K562 (cell line): ENCODE measurements around the gene PTPN9. TPM values are rescaled to one million over a fixed set of nuclear protein-coding genes. Genes with fewer than 3 reads are reported as not detected.

Experiments used
- CEBPG ChIP-seq, 3 experiments: fragments of 200-800 bp in 1 of 3; sonication (Bioruptor generic) in 1 of 3; sonication (generic) in 1 of 3; formaldehyde crosslinking in 1 of 3; IDR thresholded peaks in 2 of 3; conservative IDR thresholded peaks in 1 of 3; 2 replicates each; pipeline versions ENCODE4 v1.6.1 to v1.8.0; 2016 to 2022; ENCODE audit warnings: missing compliant biosample characterization in 2 of 3, missing genetic modification characterization in 2 of 3, mild to moderate bottlenecking in 1 of 3, missing genetic modification reagents in 1 of 3
- CREM ChIP-seq: IDR thresholded peaks from 2 replicates; pipeline ENCODE4 v1.6.1; 2014; ENCODE audit warnings: antibody characterized with exemption, low read depth
- E2F6 ChIP-seq, 2 experiments: IDR thresholded peaks; 2 replicates each; pipeline ENCODE4 v1.6.1; 2011; ENCODE audit warnings: borderline replicate concordance in 1 of 2, control low read depth in 1 of 2, low read depth in 1 of 2, low read length in 1 of 2, mild to moderate bottlenecking in 1 of 2, mixed read lengths in 1 of 2, moderate library complexity in 1 of 2; ENCODE audit not compliant: insufficient read depth in 1 of 2, insufficient read length in 1 of 2, poor library complexity in 1 of 2, severe bottlenecking in 1 of 2; ENCODE audit errors: extremely low read depth in 1 of 2
- HBP1 ChIP-seq: fragments of 450-650 bp; formaldehyde crosslinking; IDR thresholded peaks from 2 replicates; pipeline ENCODE4 v1.4.0; 2022; ENCODE audit warnings: missing genetic modification characterization
- HDAC1 ChIP-seq, 2 experiments: fragments of 450-650 bp; IDR thresholded peaks; 2 replicates each; pipeline ENCODE4 v1.6.1; 2016 to 2017; ENCODE audit warnings: inconsistent platforms in 1 of 2, mild to moderate bottlenecking in 1 of 2, moderate library complexity in 1 of 2
- HNRNPK ChIP-seq: fragments of 200-400 bp; formaldehyde crosslinking; IDR thresholded peaks from one replicate; pipeline ENCODE4 v1.6.1; 2018; ENCODE audit warnings: mild to moderate bottlenecking, low read depth, low read length; ENCODE audit not compliant: poor library complexity, severe bottlenecking
- MAFK ChIP-seq: IDR thresholded peaks from 2 replicates; pipeline ENCODE4 v1.6.1; 2011; ENCODE audit warnings: low read length, improper control_type of control experiment
- MTA3 ChIP-seq: fragments of 450-650 bp; formaldehyde crosslinking; IDR thresholded peaks from 2 replicates; pipeline ENCODE4 v1.6.1; 2017; ENCODE audit warnings: mild to moderate bottlenecking, borderline replicate concordance
- PHF8 ChIP-seq: fragments of 200-600 bp; sonication (generic); IDR thresholded peaks from 2 replicates; pipeline ENCODE4 v1.6.1; 2012; ENCODE audit warnings: mixed run types, mild to moderate bottlenecking, inconsistent platforms, low read length, moderate library complexity, borderline replicate concordance
- PTRF ChIP-seq: fragments of 450-650 bp; IDR thresholded peaks from 2 replicates; pipeline ENCODE4 v1.6.1; 2016; ENCODE audit warnings: mild to moderate bottlenecking, missing genetic modification characterization, missing compliant biosample characterization
- RNF2 ChIP-seq: sonication (generic); IDR thresholded peaks from 2 replicates; pipeline ENCODE4 v1.6.1; 2016
- VEZF1 ChIP-seq: fragments of 200-800 bp; sonication (Bioruptor generic); IDR thresholded peaks from 2 replicates; pipeline ENCODE4 v1.6.1; 2017; ENCODE audit warnings: missing genetic modification characterization, missing compliant biosample characterization
- YY1 ChIP-seq, 3 experiments: IDR thresholded peaks; 2 replicates each; pipeline ENCODE4 v1.6.1; 2011; ENCODE audit warnings: low read length in 2 of 3, mild to moderate bottlenecking in 2 of 3, moderate library complexity in 2 of 3, borderline replicate concordance in 1 of 3, control low read depth in 1 of 3, low read depth in 1 of 3; ENCODE audit not compliant: insufficient read depth in 3 of 3, insufficient replicate concordance in 2 of 3, control insufficient read depth in 1 of 3, insufficient read length in 1 of 3; ENCODE audit errors: extremely low read depth in 1 of 3
- ZBTB1 ChIP-seq: sonication (generic); formaldehyde crosslinking; IDR thresholded peaks from 2 replicates; pipeline ENCODE4 v1.8.1; 2023; ENCODE audit warnings: missing genetic modification reagents, low read depth, mild to moderate bottlenecking, borderline replicate concordance
- polyA plus RNA-seq, 8 experiments: library from polyadenylated mRNA; depleted of rRNA in 4 of 8; stranded (reverse) in 5 of 8; unstranded in 3 of 8; fragments of >200 nt; fragmentation: Nextera tagmentation in 2 of 8; fragmentation: Illumina TruSeq in 1 of 8; extraction: Ambion mirVana in 2 of 8; extraction: Trizol in 1 of 8; gene quantifications; 2 replicates each; pipeline versions ENCODE4 v1.2.1 to v1.2.3, GENCODE V29; 2011 to 2014; ENCODE audit warnings: inconsistent platforms in 1 of 8, missing spikeins in 1 of 8
- total RNA-seq, 7 experiments: library from RNA; depleted of rRNA in 6 of 7; stranded (reverse); fragments of >200 nt in 6 of 7; fragmentation: Illumina TruSeq in 2 of 7; extraction: Trizol in 2 of 7; gene quantifications; 2 replicates each; pipeline versions ENCODE4 v1.2.1 to v1.2.3, GENCODE V29; 2011 to 2021; ENCODE audit warnings: low replicate concordance in 1 of 7
- TF ChIP-seq, protein P1 (sequence below): sonication (generic); formaldehyde crosslinking; IDR thresholded peaks from 2 replicates; pipeline ENCODE4 v1.9.0; 2022; ENCODE audit warnings: mild to moderate bottlenecking, missing genetic modification reagents
- TF ChIP-seq, protein P2 (sequence below): sonication (generic); formaldehyde crosslinking; IDR thresholded peaks from 2 replicates; pipeline ENCODE4 v1.8.0; 2022; ENCODE audit warnings: mild to moderate bottlenecking, low read depth, missing genetic modification reagents
- TF ChIP-seq, protein P3 (sequence below): fragments of 250-450 bp; sonication (Bioruptor Pico); IDR thresholded peaks from 2 replicates; pipeline ENCODE4 v1.5.0; 2021

The PTPN9 gene
- total and polyA plus RNA-seq, 9 of the 15 experiments (the other 6 are each of a cell fraction or from before 2014, with no cell fraction given) = 5.0 to 24.0 (median 14.2) TPM

DNA sequence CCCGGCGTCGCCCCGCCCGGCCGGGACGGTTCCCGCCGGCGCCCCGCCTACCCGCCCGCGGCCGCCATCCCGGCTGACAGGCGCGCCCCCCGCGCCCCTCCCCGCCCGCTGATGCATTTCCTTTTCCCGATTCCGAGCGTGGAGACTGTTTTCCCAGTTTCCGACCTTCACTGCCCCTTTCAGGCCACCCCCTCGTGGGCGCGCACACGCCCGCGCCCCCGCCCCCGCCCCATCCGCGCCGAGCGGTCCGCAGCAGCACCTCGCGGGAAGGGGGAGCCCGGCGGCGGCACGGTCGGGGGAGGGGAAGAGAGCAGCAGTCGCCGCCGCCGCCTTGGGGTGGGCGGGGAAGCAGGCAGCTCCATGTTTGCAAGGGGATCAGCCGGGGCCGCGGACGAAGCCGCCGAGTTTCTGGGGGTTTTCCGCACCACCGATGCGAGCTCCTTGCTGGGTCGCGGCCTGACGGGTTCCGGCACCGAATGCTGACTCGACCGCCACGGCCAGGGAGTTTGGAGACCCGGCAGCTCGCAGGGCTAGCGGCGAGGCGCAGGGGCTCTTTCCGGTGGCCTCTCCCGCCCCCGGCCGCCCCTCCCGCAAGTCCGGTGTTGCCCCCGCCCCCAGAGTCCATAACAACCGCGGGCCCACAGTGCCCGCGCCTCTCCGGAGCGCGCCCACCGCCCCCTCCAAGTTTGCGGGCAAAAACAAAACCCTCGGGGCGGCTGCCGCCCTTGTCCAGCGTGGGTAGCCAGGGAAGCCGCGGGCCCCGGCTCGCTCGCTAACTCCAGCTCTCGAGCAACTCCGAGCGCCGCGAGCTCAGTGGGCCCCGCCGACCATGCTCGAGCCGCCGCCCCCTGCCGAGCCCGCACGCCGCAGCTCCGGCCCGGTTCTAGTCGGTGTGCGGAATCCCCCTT, 124.4 kb downstream of the PTPN9 start (continued):
- TF ChIP-seq E2F6 (IDR thresholded peaks at IDR 0.05; ENCODE audit: borderline replicate concordance in 1 of 2, extremely low read depth in 1 of 2, insufficient read depth in 1 of 2, insufficient read length in 1 of 2, low read depth in 1 of 2, low read length in 1 of 2, poor library complexity in 1 of 2, severe bottlenecking in 1 of 2) (peak; percentile 16 to 23), MAFK (no peak), ZBTB1 (CRISPR knock-in tag) (0 out of 2 replicates have a peak, but pooled peaks have one; percentile 54), HBP1 (no peak), PHF8 (peak; percentile 35; the same call in 1 of the 2 replicates), RNF2 (no peak), CREM (0 out of 2 replicates have a peak, but pooled peaks have one; percentile 1), PTRF (tag) (no peak), HDAC1 (IDR thresholded peaks at IDR 0.05) (0 out of 4 replicates have a peak, but pooled peaks of 1 of the 2 experiments have one; percentile 38), HNRNPK (peak; percentile 30), VEZF1 (CRISPR knock-in tag) (peak; percentile 94), MTA3 (no peak), CEBPG (CRISPR knock-in tag; IDR thresholded peaks at IDR 0.05) (no peak), CEBPG (tag; conservative IDR thresholded peaks at IDR 0.05 in 1 of 2, IDR thresholded peaks at IDR 0.05 in 1 of 2) (peak in 1 of 2 experiments; percentile 20; a peak in 1 of 4 replicates), YY1 (IDR thresholded peaks at IDR 0.05; ENCODE audit: borderline replicate concordance in 1 of 3, control insufficient read depth in 1 of 3, extremely low read depth in 1 of 3, insufficient read depth in 3 of 3, insufficient read length in 1 of 3, insufficient replicate concordance in 2 of 3, low read depth in 1 of 3, low read length in 2 of 3) (peak in 2 of 3 experiments; percentile 20 to 57)
- TF ChIP-seq, protein P1, sequence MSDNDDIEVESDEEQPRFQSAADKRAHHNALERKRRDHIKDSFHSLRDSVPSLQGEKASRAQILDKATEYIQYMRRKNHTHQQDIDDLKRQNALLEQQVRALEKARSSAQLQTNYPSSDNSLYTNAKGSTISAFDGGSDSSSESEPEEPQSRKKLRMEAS (CRISPR knock-in tag) = peak; percentile 73
- TF ChIP-seq, protein P2, sequence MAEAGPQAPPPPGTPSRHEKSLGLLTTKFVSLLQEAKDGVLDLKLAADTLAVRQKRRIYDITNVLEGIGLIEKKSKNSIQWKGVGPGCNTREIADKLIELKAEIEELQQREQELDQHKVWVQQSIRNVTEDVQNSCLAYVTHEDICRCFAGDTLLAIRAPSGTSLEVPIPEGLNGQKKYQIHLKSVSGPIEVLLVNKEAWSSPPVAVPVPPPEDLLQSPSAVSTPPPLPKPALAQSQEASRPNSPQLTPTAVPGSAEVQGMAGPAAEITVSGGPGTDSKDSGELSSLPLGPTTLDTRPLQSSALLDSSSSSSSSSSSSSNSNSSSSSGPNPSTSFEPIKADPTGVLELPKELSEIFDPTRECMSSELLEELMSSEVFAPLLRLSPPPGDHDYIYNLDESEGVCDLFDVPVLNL = no peak
- TF ChIP-seq, protein P3, sequence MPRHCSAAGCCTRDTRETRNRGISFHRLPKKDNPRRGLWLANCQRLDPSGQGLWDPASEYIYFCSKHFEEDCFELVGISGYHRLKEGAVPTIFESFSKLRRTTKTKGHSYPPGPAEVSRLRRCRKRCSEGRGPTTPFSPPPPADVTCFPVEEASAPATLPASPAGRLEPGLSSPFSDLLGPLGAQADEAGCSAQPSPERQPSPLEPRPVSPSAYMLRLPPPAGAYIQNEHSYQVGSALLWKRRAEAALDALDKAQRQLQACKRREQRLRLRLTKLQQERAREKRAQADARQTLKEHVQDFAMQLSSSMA = no peak
